NCI-H2107 (cell line): ENCODE measurements around the gene DPY19L1.
A peak's percentile ranks its signal among the peaks of the same experiment; 100 is the strongest.
"Not testable (repeated sequence)": the region's sequence is repeated elsewhere in the genome, so short reads cannot be mapped to it uniquely, and the experiment has no call there.

Experiments used
- DNase-seq: peaks from one replicate; lab custom pipeline; 2025; lab: John Stamatoyannopoulos, UW

DPY19L1 gene

DNA sequence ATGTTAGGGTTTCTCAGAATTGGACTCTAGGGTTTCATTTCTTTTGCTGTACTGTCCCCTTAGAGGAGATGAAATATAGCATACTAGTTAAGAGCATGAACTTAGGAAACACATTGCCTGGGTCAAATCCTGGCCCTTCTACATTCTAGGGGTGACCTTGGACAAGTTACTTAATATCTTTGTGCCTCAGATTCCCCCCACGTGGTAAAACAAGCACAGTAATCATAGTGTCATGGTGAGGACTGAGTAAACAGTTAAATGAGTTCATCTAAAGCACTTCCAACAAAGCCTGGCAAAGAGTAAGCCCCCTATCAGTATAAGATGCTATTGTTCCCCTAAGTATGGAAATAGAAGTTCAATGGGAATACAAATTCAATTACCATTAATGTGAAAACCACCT is 5.1 kb downstream of the DPY19L1 start:
- DNase-seq, result no peak

DNA sequence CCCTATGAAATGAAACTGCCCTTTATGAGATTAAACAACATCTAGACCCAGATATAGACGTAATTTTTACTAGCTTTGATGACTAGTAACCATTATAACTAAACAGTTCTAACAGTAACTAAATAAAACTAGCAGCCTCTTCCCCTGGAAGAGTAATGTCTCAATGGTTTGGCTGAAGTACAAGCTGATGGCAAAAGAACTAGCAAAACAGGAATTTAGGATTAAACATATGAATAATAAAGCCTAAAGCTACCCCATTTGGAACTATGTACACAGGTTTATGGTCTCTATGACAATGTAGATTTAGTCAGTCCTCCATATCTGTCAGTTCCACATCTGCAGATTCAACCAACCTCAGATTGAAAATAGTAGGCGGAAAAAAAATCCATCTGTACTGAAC is 6.4 kb downstream of the DPY19L1 start:
- DNase-seq, result no peak

DNA sequence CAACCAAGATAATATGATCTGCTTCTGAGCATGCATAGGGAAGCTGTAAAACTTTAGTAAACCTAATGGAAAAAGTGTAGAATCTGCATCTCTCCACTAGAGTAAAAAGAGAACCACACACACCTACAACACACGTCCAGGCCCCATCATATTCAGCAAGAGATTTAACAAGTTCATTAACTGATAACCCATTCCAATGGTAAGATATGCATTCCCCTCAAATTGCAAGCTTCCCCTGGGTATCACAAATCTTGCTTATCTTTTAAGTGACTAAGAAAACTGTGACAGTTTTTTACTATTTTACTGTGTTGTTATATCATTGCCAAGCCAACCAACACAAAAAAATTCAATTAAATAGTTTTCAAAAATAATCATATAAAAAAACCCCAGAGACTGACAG is 8.0 kb downstream of the DPY19L1 start:
- no peak for DNase-seq

DNA sequence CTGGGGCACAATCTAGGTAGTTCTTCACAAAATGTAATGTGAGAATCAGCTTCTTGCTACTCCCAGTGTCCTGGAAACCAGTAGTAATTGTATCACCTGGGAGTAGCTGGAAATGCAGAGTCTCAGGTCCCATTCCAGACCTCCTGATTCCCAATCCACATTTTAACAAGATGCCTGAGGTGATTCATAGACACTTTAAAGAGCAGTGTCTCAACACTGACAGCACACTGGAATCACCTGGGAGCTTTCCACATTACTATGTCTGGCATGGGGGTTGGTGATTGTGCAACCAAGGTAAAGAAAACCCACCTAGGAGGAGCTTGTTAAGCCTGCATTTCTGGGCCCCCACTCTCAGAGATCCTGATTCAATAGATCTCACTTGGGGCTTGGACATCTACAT is 11.1 kb downstream of the DPY19L1 start:
- no peak for DNase-seq

DNA sequence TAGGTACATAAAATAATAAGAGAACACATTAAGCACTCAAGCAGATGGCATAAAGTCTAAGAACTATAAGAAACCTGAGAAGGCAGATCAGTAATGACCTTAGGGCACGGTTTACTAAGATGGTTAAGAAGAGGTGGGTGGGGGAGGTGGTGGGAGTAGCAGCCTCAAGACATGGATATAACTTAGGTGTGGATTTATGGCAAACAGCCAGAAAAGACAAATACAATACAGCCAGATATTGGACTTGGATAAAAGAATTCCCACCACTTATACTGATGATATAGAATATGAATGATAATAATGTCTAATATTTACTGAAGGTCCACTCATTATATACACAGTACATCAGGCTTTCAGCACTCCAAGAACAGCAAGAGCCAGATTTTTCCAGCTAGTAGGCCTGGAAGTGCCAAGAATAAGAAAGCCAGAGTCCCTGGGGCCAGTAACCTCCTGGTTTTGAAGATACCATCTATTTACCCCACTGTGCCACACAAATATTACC is 11.9 kb downstream of the DPY19L1 start:
- DNase-seq, result no peak

DNA sequence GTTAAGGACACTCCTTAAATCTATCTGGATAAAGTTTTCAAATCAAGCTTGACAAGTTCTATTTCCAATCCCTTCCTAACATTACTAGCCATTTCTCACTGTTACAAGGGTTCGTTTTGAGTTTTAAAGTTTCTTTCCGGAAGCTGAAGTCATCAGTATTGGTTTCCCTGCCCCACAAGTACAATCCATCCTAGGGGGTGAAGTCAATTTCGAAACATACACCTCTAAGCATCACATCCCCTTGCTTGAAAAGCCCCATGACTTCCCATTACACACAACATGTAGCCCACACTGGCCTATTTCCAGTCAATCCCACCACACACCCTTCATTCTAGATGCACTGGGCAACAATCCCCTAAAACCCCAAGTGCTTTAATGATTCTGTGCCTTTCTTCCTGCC is 13.0 kb downstream of the DPY19L1 start:
- DNase-seq, result no peak

DNA sequence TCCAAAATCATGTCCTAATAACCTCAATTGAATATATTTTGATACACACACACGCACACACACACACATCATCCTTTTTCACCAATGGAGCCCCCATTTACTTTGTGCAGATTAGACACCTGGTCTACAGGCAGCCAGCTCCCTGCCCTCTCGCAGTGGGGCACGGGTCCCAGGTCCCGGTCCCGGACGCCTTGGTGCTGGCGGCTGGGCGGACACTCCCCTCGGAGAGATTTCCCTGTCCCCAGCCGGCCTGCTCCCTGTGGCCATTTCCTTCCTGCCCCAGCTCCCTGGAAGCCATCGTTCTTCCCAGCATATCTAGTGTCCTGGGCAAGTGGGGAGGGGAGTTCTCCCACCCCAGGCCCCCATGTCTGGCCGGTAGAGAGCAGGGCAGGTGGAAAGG is 14.6 kb downstream of the DPY19L1 start:
- DNase-seq, result no peak

DNA sequence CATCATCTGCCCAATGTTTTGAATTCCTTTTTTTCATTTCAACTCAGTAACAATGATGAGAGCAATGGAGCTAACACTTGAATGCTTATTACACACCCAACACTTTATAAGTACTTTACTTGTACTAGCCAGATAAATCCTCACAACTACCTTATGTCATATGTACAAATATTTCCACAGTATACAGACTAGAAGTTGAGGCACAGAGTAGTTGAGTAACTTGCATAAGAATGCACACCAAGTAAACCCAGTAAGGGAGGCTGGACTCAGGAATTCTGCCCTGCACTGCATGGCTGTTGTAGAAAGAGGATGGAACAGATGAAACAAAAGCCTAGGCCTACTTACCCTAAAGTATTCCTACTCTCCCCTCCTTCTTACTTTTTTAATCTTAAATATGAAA is 15.8 kb downstream of the DPY19L1 start:
- no peak for DNase-seq

DNA sequence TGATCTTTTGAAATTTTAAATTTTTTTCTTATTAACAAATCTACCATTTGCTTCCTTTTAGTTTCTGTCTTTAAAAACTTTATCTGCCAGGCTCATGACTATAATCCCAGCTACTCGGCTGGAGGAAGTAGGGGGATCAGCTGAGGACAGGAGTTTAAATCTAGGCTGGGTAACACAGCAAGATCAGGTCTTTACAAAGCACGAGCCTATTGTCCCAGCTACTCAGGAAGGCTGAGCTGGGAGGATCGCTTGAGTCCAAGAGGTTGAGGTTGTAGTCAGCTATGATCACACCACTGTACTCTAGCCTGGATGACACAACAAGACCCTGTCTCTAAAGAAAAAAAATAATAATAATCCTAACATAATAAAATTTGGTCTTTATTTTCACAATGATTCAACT is 17.5 kb downstream of the DPY19L1 start:
- no peak for DNase-seq

DNA sequence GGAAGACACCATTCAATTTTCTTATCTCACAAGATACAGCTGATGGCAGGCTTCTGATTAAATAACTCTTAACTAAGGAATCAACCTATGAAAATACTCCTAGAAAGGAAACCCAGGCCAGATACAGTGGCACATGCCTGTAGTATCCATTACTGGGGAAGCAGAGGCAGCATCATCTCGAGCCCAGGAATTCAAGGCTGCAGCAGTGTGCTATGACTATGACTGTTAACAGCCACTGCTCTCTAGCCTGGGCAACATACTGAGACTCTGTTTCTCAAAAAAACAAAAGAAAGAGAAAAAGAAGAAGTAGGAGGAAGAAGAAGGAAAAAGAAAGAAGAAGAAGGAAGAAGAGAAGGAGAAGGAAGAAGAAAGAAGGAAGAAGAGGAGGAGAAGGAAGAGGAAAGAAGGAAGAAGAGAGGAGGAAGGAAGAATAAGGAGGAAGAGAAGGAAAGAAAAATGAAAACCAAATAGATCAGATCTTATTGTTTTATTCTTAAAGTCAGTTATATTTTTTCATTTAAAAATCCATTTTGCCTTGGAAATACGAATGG is 18.0 kb downstream of the DPY19L1 start:
- no peak for DNase-seq

DNA sequence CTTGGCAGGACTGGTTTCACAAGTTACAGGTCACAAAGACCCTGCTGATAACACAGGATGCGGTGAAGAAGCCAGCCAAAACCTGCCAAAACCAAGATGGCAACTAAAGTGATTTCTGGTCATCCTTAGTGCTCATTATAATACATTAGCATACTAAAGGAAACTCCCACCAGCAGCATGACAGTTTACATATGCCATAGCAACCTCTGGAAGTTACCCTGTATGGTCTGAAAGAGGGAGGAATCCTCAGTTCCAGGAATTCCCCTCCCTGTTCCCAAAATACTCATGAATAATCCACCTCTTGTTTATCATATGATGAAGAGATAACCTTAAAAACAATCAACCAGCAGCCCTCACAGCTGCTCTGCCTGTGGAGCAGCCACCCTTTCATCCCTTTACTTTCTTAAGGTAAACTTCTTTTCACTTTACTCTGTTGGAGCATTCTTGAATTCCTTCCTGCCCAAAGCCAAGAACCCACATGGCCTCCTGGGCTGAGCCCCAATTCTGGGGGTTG is 21.9 kb downstream of the DPY19L1 start:
- no peak for DNase-seq

DNA sequence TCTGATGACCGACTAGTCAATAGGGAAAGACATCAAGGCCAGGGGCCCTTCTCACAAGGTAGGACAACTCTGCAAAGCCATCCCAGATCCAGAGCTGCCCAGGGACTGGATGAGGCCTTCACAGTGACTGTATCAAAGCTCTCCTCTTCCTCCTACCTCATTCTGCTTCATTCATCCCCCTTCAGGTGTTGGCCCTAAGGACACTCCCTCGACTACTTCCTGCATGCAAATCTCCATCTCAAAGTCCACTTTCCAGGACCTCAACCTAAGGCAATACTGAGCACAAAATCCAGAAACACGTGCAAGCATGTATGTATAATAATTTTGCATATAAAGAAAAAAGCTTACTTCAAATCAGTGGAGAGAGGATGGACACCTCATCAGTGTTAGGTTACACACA is 25.1 kb downstream of the DPY19L1 start:
- DNase-seq, result no peak

DNA sequence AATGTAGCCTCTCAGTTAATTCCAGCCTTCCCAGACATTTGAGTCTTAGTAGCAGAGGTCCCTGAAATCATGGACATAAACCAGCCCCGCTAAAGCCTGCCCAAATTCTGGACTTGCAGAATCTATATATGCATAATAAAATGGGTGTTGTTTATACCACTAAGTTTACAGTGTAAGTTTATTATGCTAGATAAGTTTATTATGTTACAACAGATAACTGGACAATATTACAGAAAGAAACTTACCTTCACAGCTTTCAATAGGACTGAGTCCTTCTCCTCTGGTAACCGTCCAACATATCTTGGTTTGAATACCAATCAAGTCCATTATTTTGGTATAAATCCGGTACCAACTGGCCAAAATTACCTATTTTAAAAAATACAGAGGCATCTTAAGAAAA is 26.2 kb downstream of the DPY19L1 start:
- no peak for DNase-seq

DNA sequence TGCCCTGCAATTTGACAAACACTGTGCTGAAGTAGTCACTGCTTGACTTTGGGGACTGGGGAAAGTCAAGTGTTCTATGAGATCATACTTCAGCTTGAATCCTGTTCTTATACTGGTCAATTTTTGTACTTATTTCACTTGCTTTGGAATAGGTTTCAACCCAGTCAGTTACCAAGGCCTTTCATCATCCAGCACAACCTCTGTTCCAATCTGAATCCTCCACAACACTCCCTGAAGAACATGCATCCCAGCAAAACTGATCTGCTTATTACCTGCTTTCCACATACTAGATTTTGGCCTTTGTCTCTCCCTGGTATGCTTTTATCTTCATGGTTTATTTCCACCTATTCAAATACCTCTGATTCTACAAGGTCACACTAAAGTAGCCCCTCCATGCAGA is 29.5 kb downstream of the DPY19L1 start:
- no peak for DNase-seq

DNA sequence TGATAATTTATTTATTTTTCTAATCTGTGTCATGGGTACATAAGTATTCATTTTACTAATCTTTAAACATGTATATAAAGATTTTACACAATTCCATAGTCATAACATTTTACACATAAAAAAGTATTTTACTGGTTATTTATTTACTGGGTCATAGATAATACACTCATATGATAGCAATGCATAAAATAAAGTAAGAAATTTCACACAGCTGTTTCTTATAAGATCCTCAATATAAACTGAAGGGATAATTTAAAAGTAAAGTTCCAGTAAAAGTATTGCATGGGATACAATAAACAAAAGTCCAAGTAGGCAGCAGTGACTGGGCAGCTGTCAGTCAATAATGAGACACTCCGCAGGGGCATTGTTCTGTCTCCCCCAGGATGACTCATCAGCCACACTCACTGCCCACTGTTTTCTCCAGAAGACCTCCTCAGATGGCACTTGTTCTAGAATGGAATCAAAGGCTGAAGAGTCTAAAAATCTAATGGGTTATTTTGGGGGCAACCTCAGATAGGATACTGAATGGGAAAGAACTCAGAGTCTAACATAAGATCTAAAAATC is 32.7 kb downstream of the DPY19L1 start:
- DNase-seq, result no peak

DNA sequence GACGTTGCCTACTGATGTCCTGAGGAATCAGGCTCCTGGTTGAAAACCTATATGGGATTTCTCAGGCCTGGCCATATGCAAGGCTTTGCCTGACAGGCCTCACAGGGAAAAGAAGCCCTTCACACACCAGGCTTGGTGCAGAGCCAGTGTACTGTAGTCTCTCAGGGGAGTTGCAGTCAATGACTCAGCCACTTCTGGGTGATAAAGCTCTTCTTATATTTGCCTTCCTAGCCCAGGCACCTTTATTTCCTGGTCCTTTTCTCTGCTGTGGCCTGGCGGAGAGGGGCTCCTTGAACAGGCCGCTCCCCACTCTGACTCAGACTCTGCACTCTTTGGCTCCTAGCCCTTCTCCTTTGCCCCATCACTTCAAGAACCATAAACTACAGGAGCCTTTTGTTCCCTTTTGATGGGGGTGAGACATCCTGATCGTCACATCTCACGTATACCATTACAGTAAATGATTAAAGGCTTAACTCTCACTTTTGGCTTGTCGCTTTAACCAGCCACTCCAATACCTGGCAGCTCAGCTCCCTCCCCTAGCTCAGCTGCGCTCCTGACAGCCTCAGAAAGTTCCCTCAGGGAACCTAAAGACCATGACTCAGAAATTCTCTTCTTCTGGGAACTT is 33.5 kb downstream of the DPY19L1 start:
- peak; percentile 61 for DNase-seq

DNA sequence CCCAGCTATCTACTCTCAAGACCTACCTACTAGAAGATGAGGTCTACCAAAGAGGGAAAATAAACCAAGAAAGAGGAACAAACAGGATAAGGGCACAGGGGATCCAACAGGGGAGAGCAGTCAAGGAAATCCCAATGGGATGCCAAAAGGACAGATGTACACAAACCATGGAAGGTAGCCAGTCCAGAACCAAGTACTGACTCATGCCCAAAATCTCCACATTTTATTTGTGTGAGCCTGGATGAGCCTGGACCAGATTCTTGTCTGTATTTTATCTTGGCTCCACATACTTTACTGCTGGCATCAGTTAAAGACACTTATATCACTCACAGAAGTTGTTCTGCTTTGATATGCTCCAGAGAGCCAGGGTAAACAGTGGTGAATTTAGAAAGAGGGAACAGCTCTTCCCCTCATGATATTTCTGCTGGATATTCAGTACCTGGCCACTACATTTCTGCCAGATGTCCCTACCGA is 34.1 kb downstream of the DPY19L1 start:
- DNase-seq, result not testable (repeated sequence)

DNA sequence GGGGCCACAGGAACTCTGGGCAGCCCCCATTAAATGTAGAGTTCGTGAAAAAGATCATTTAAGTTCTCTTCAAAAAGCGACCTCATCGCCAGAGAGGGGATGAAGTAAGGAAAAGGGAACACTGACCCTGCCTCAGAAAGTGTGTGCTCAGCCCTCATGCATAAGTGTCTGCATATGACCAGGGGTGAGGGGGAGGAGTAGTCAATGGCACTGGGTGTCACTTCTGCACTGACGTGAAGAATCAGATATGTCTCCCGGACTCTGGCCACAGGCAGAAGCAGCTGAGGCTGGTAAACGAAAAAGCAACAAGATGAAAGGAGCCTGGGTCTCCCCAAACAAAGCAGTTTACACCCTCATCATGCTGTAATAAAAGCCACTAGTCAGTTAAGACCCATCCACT is 39.0 kb downstream of the DPY19L1 start:
- not testable (repeated sequence) for DNase-seq

DNA sequence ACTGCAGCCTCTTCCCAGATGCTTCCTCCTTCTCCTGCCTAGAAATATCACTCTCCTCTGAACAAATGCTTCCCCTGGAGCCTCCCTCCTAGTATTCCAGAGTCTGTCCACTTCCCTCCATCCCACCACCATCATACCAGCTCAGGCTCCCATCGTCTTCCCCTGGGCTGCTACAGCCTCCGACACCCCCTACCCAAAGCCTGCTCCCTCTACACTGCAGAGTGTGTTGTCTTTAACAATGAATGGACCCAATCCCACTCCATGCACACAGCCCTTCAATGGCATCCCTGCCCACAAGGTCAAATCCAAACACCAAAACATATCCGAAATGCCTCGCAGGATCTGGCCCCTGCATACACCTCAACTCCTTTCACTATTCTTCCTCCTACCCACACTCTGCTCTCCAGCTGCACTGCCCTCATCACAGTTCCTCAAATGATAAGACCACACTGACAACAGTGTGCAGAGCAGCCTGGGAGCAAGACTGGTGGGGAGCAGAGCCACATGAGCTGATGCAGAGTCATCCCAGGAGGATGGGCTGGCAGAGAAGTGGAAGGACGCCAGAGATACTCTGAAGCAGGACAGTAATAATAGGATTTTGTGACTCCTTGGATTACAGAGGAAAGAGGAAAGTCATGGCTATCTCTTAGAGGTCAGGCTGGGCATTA is 40.7 kb downstream of the DPY19L1 start:
- not testable (repeated sequence) for DNase-seq

DNA sequence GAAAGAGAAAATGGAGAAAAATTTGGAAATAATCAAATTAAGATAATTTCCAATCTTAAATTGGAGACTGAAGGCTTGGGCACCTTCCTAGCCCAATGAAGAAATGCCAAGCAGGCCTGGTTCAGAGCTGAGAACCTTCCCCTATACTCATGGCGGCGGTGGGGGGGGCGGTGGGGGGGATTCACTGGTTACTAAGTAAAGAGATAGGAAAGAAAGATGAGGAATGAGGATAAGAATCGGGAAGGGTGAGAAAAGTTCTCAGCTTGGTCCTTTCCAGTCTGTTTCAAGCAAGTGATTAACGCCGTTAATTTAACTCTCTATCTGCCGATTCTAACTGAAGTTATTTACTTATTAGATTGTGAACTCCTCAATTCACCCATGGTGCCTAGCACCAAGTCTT is 41.5 kb downstream of the DPY19L1 start:
- DNase-seq, result no peak

DNA sequence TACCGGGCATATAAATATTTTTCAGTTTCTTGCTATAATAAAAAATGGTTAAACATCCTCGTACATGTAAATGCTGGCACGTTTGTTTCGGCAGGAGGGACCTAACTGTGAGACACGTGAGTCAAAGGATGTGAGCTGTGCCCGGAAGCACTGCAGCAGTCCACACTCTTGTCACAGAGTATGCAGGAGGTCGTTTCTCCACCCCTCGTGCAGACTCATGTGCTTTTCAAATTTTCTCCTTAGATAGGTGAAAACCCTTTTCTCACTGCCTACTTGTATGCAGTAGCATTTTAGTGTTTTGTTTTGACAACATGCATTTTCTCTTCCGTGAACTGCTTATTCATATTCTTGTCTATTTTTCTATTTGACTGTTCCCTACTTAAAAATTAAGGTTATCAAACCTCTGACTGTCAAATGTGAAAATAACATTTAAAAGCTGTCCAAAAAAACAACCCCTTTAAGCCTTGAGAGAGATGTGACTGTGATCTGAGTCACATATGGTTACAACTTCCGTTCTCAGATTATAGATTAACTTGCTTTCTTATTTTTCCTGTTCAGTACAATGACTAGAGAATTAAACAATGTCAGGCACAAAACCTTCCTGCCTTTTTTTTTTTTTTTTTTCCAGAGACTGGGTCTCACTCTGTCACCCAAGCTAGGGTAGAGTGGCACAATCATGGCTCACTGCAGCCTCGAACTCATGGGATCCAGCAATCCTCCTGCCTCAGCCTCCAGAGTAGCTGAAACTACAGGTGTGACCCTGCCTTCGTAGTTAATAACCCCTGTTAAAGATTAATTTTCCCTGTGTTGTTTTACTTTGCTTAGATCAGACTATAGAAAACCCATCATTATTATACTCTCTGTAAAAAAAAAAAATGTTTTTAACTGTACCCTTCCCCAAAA is 45.1 kb downstream of the DPY19L1 start:
- DNase-seq, result no peak
